Thymus (tissue), 11 donors: ENCODE measurements around the gene SLC13A3. TPM values are rescaled to one million over a fixed set of nuclear protein-coding genes. Genes with fewer than 3 reads are reported as not detected.

Experiments
- DNase-seq, 9 donors: peaks; one replicate each; pipeline ENCODE4 v3.0.0-alpha.2; 2013; ENCODE audit warnings: low spot score in 9 of 9, low read depth in 6 of 9, missing footprints in 1 of 9
- H3K27ac ChIP-seq, 2 donors: one replicate each; pipeline ENCODE4 v1.5.1; 2013; ENCODE audit warnings: control low read depth in 1 of 2, low read depth in 1 of 2, low read length in 1 of 2, mild to moderate bottlenecking in 1 of 2, moderate library complexity in 1 of 2
- H3K27me3 ChIP-seq, 2 donors: one replicate each; pipeline ENCODE4 v1.5.1; 2013; ENCODE audit warnings: low read length in 1 of 2; ENCODE audit not compliant: control insufficient read depth in 2 of 2, insufficient read depth in 1 of 2
- H3K36me3 ChIP-seq, 2 donors: one replicate each; pipeline ENCODE4 v1.5.1; 2013; ENCODE audit warnings: low read length in 1 of 2, mild to moderate bottlenecking in 1 of 2, moderate library complexity in 1 of 2; ENCODE audit not compliant: control insufficient read depth in 2 of 2, insufficient read depth in 2 of 2
- H3K4me1 ChIP-seq, 2 donors: one replicate each; pipeline ENCODE4 v1.5.1; 2013; ENCODE audit warnings: low read length in 2 of 2; ENCODE audit not compliant: control insufficient read depth in 2 of 2, insufficient read depth in 2 of 2
- H3K4me3 ChIP-seq, 2 donors: one replicate each; pipeline ENCODE4 v1.5.1; 2013; ENCODE audit warnings: low read length in 2 of 2, control low read depth in 1 of 2, mild to moderate bottlenecking in 1 of 2
- H3K9me3 ChIP-seq, 2 donors: one replicate each; pipeline ENCODE4 v1.5.1; 2013; ENCODE audit warnings: low read length in 1 of 2, mild to moderate bottlenecking in 1 of 2; ENCODE audit not compliant: control insufficient read depth in 2 of 2, insufficient read depth in 1 of 2
- WGBS: extraction: QIAGEN DNeasy Blood & Tissue Kit; methylation state at CpG from one replicate; pipeline ENCODE4 v1.1.7; 2013; 5-methylcytosine and 5-hydroxymethylcytosine counted together
- polyA plus RNA-seq: library from polyadenylated mRNA; stranded (reverse); fragments of 200-250 nt; gene quantifications from one replicate; pipeline ENCODE4 v1.2.3, GENCODE V29; 2013
- total RNA-seq: library from RNA; stranded (reverse); fragments of 120-200 nt; gene quantifications from one replicate; pipeline ENCODE4 v1.2.4, GENCODE V29; 2013
- donor health status: healthy.

The SLC13A3 gene
- total and polyA plus RNA-seq, 2 donors, result 1.4 to 1.9 TPM

- Histone ChIP-seq H3K27ac (no peak overlapping the region), H3K36me3 (no peaks in the 10 kb centered on the region), H3K9me3 (no peaks in the 10 kb centered on the region), H3K4me3 (no peak overlapping the region), H3K4me1 (no peaks in the 10 kb centered on the region), H3K27me3 (no peaks in the 10 kb centered on the region)
- DNase-seq, result peak in 3 of 9 donors; percentile 9 to 26 (median 10)
- WGBS, result 57% methylated on average over 2 of the region's 2 CpGs
Observed at GRCh38 chr20:46523696-46524328, 127.4 kb downstream of the SLC13A3 start.

GRCh38 chr20:46523108-46523507, 128.2 kb downstream of the SLC13A3 start:
- no peak overlapping the region for H3K27ac ChIP-seq
- no peaks in the 10 kb centered on the region for H3K4me1 ChIP-seq
- WGBS, result 85% methylated on average over 5 of the region's 5 CpGs
- no peak overlapping the region for H3K4me3 ChIP-seq
- no peak for DNase-seq
- no peaks in the 10 kb centered on the region for H3K9me3 ChIP-seq
- H3K27me3 ChIP-seq, result no peaks in the 10 kb centered on the region
- H3K36me3 ChIP-seq, result no peaks in the 10 kb centered on the region

DNA sequence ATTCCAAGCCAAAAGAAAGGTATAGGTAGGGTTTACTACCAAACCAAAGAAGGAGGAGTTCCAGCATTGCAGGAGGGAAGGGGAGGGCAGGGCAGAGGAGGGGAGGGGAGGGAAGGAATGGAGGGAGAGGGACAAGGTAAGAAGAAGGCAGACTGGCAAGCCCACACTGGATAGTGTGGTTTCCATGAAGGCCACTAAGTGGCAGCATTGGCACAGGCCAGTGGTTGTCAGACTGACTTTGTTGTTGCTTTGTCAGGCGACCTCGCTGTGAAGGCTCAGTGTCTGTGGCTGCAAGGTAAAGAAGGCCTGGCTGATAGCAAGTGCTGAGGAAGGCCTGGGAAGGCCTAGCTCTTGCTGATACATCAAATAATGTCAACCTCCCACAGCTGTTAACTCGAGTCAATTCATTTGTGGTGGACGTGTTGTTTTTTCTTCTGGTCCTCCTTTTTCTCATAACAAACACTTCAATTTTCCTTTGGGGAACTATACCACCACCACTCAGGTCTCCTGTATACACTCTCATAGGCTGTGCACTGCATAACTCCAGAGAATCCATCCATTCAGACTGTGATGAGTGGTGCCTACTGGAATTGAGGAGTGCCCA, 130.2 kb downstream of the SLC13A3 start:
- peak in 4 of 9 donors; percentile 7 to 48 (median 21) for DNase-seq
- Histone ChIP-seq H3K27ac (no peak overlapping the region), H3K36me3 (no peaks in the 10 kb centered on the region), H3K4me3 (no peak overlapping the region), H3K4me1 (no peaks in the 10 kb centered on the region), H3K9me3 (no peaks in the 10 kb centered on the region), H3K27me3 (no peaks in the 10 kb centered on the region)
- WGBS, result 44% methylated on average over 4 of the region's 4 CpGs

GRCh38 chr20:46520540-46520939, 130.7 kb downstream of the SLC13A3 start:
- WGBS, result 95% methylated on average over 4 of the region's 4 CpGs
- no peak for DNase-seq
- Histone ChIP-seq H3K4me3 (no peak overlapping the region), H3K36me3 (no peaks in the 10 kb centered on the region), H3K9me3 (no peaks in the 10 kb centered on the region), H3K4me1 (no peaks in the 10 kb centered on the region), H3K27me3 (no peaks in the 10 kb centered on the region), H3K27ac (no peak overlapping the region)

- no peak for DNase-seq
- 85% methylated on average over 3 of the region's 3 CpGs for WGBS
- H3K36me3 ChIP-seq, result no peaks in the 10 kb centered on the region
- H3K9me3 ChIP-seq, result no peaks in the 10 kb centered on the region
- no peak overlapping the region for H3K27ac ChIP-seq
- H3K4me1 ChIP-seq, result no peaks in the 10 kb centered on the region
- H3K27me3 ChIP-seq, result no peaks in the 10 kb centered on the region
- no peak overlapping the region for H3K4me3 ChIP-seq
Observed at GRCh38 chr20:46519471-46520068, 131.7 kb downstream of the SLC13A3 start.

DNA sequence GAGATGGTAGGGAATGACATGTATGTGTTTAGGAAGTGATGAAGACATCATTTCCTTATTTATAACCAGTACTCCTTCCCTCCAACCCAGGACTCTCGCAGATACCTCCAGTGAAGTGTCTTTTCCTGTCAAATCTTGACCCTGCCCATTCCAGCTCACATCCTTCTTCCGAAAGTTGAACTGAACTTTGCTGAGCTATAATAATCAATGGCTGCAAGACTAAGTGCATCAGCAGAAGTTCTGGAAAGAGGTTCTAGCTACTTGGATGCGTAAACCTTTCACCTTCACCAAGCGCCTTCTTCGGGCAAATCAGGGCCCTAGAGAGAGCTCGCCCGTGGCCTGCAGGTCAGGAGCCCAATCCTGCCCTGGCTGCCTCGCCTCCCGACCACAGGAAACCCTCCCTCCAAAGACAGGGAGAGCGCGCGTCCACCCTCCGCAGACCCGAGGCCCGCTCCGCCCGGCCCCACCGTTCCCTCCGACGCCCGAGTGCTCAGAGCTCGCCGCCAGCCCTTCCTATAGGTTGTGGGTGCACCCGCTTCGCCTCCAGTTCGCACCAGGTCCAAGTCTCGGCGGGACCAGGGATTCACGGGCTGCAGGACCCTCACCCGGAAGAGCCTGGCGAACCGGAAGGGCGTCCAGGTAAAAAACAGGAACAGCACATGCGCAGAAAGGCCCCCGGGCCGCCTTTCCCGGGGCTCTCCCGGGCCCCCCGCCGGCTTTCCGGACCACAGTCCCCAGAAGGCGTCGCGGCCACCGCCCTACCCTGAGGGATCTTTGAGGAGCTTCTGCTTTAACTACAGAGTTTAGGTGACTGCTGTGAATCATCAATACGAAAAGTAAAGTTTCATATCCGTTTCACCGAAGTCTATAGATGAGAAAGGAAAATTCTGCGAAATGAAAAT, 138.1 kb downstream of the SLC13A3 start, which contains the start of gene ZNF334:
Gene ZNF334 (minus strand): TSS at position 617 of the 902 bp plus-strand sequence. CDS start 1,457 bp downstream, outside the sequence.
- peaks cover 4 to 5% of the 10 kb centered on the region in 2 donors for H3K27me3 ChIP-seq
- peak in 5 of 9 donors; percentile 9 to 37 (median 15) for DNase-seq
- 6% methylated on average over 49 of the region's 49 CpGs for WGBS
- peaks cover 0 to 4% of the 10 kb centered on the region in 2 donors for H3K4me1 ChIP-seq
- no peaks in the 10 kb centered on the region for H3K36me3 ChIP-seq
- no peak within 1 kb of the TSS for H3K27ac ChIP-seq
- H3K4me3 ChIP-seq, result peak within 1 kb of the TSS; percentile 51 to 59
- no peaks in the 10 kb centered on the region for H3K9me3 ChIP-seq

- WGBS, result 17% methylated on average over 2 of the region's 2 CpGs
- H3K9me3 ChIP-seq, result no peaks in the 10 kb centered on the region
- peaks cover 0 to 4% of the 10 kb centered on the region in 2 donors for H3K4me1 ChIP-seq
- no peak overlapping the region for H3K27ac ChIP-seq
- H3K36me3 ChIP-seq, result no peaks in the 10 kb centered on the region
- no peak for DNase-seq
- no peak overlapping the region for H3K4me3 ChIP-seq
- peaks cover 4 to 5% of the 10 kb centered on the region in 2 donors for H3K27me3 ChIP-seq
Observed at GRCh38 chr20:46509523-46509922, 141.7 kb downstream of the SLC13A3 start.
